HEK293 (cell line): ENCODE measurements around the gene WBP2NL.

ENCODE experiments used
- CTCF ChIA-PET: fragments of 350-600 bp; formaldehyde crosslinking; extraction: SDS; loops from one replicate; lab custom pipeline; 2021; ENCODE audit warnings: antibody characterized with exemption; lab: Yijun Ruan, JAX
- POLR2A ChIA-PET: fragments of 300-600 bp; formaldehyde crosslinking; extraction: SDS; loops from one replicate; lab custom pipeline; 2020; ENCODE audit warnings: antibody characterized with exemption, inconsistent platforms; lab: Yijun Ruan, JAX
- H3K27ac ChIP-seq: fragments of 200-500 bp; sonication (Bioruptor generic); 2 replicates; pipeline ENCODE4 v1.5.1; 2014; ENCODE audit warnings: low read depth, low read length, control low read depth, inconsistent platforms; ENCODE audit errors: extremely low read depth
- H3K36me3 ChIP-seq, 2 experiments: fragments of 200-500 bp in 1 of 2; sonication (Bioruptor generic) in 1 of 2; 1 replicate in 1 of 2; 2 replicates in 1 of 2; pipeline ENCODE4 v1.5.1; 2014 to 2017; ENCODE audit warnings: inconsistent platforms in 2 of 2, low read length in 2 of 2; ENCODE audit not compliant: control insufficient read depth in 2 of 2, insufficient read depth in 1 of 2
- H3K4me1 ChIP-seq: fragments of 200-500 bp; sonication (Bioruptor generic); 2 replicates; pipeline ENCODE4 v1.5.1; 2014; ENCODE audit warnings: mild to moderate bottlenecking, low read length, inconsistent platforms; ENCODE audit not compliant: control insufficient read depth, insufficient read depth
- H3K4me3 ChIP-seq: 2 replicates; pipeline ENCODE4 v1.5.1; 2011; ENCODE audit warnings: low read depth, mild to moderate bottlenecking, control low read depth, low read length, moderate library complexity
- H3K9me3 ChIP-seq: fragments of 200-500 bp; sonication (Bioruptor generic); 2 replicates; pipeline ENCODE4 v1.5.1; 2014; ENCODE audit warnings: low read depth, low read length, inconsistent platforms; ENCODE audit not compliant: control insufficient read depth, insufficient read depth
- INSM2 ChIP-seq: fragments of 450-650 bp; formaldehyde crosslinking; IDR thresholded peaks from 2 replicates; pipeline ENCODE4 v1.5.1; 2016; ENCODE audit warnings: missing biosample characterization, missing genetic modification characterization
- KLF7 ChIP-seq: fragments of 450-650 bp; formaldehyde crosslinking; IDR thresholded peaks from 2 replicates; pipeline ENCODE4 v1.5.1; 2016; ENCODE audit warnings: missing biosample characterization, missing genetic modification characterization, borderline replicate concordance
- SALL2 ChIP-seq: fragments of 450-650 bp; formaldehyde crosslinking; IDR thresholded peaks from 2 replicates; pipeline ENCODE4 v1.5.0; 2017; ENCODE audit warnings: missing biosample characterization, mild to moderate bottlenecking, missing genetic modification characterization, borderline replicate concordance
- TRIM28 ChIP-seq: IDR thresholded peaks from 2 replicates; pipeline ENCODE4 v1.6.1; 2011; ENCODE audit warnings: low read length, control low read depth, borderline replicate concordance
- ZFP3 ChIP-seq: fragments of 450-650 bp; formaldehyde crosslinking; IDR thresholded peaks from 2 replicates; pipeline ENCODE4 v1.5.1; 2016; ENCODE audit warnings: low read depth, missing biosample characterization, missing genetic modification characterization
- ZFP69B ChIP-seq: fragments of 450-650 bp; formaldehyde crosslinking; IDR thresholded peaks from 2 replicates; pipeline ENCODE4 v1.5.1; 2016; ENCODE audit warnings: missing biosample characterization, missing genetic modification characterization
- ZNF10 ChIP-seq: fragments of 450-650 bp; formaldehyde crosslinking; IDR thresholded peaks from 2 replicates; pipeline ENCODE4 v1.5.1; 2017; ENCODE audit warnings: missing biosample characterization, missing genetic modification characterization
- ZNF146 ChIP-seq: fragments of 450-650 bp; formaldehyde crosslinking; IDR thresholded peaks from 2 replicates; pipeline ENCODE4 v1.5.1; 2016; ENCODE audit warnings: missing biosample characterization, missing genetic modification characterization
- ZNF16 ChIP-seq: fragments of 450-650 bp; formaldehyde crosslinking; IDR thresholded peaks from 2 replicates; pipeline ENCODE4 v1.5.1; 2016; ENCODE audit warnings: low read depth, missing biosample characterization, missing genetic modification characterization
- ZNF2 ChIP-seq: fragments of 450-650 bp; formaldehyde crosslinking; IDR thresholded peaks from 2 replicates; pipeline ENCODE4 v1.5.1; 2016; ENCODE audit warnings: missing biosample characterization, missing genetic modification characterization
- ZNF23 ChIP-seq: fragments of 450-650 bp; formaldehyde crosslinking; IDR thresholded peaks from 2 replicates; pipeline ENCODE4 v1.5.1; 2016; ENCODE audit warnings: missing biosample characterization, missing genetic modification characterization, borderline replicate concordance
- ZNF239 ChIP-seq: fragments of 450-650 bp; formaldehyde crosslinking; IDR thresholded peaks from 2 replicates; pipeline ENCODE4 v1.5.1; 2016; ENCODE audit warnings: missing biosample characterization, missing genetic modification characterization
- ZNF24 ChIP-seq: fragments of 450-650 bp; formaldehyde crosslinking; IDR thresholded peaks from 2 replicates; pipeline ENCODE4 v1.5.1; 2016; ENCODE audit warnings: missing biosample characterization, missing genetic modification characterization
- ZNF311 ChIP-seq: fragments of 450-650 bp; formaldehyde crosslinking; IDR thresholded peaks from 2 replicates; pipeline ENCODE4 v1.5.1; 2017; ENCODE audit warnings: missing biosample characterization, missing genetic modification characterization, borderline replicate concordance
- ZNF394 ChIP-seq: fragments of 450-650 bp; formaldehyde crosslinking; IDR thresholded peaks from 2 replicates; pipeline ENCODE4 v1.5.1; 2016; ENCODE audit warnings: missing biosample characterization, missing genetic modification characterization, mild to moderate bottlenecking, moderate library complexity, borderline replicate concordance
- ZNF530 ChIP-seq: fragments of 450-650 bp; formaldehyde crosslinking; IDR thresholded peaks from 2 replicates; pipeline ENCODE4 v1.5.1; 2016; ENCODE audit warnings: low read depth, missing biosample characterization, missing genetic modification characterization
- ZNF560 ChIP-seq: fragments of 450-650 bp; formaldehyde crosslinking; IDR thresholded peaks from 2 replicates; pipeline ENCODE4 v1.5.1; 2017; ENCODE audit warnings: missing biosample characterization, missing genetic modification characterization, borderline replicate concordance
- ZNF585B ChIP-seq: fragments of 450-650 bp; formaldehyde crosslinking; IDR thresholded peaks from 2 replicates; pipeline ENCODE4 v1.5.1; 2016; ENCODE audit warnings: missing biosample characterization, missing genetic modification characterization
- ZNF626 ChIP-seq: fragments of 450-650 bp; sonication (Bioruptor Pico); formaldehyde crosslinking; IDR thresholded peaks from 2 replicates; pipeline ENCODE4 v1.5.1; 2018; ENCODE audit warnings: missing biosample characterization, missing genetic modification characterization, inconsistent platforms
- ZNF701 ChIP-seq: fragments of 450-650 bp; formaldehyde crosslinking; IDR thresholded peaks from 2 replicates; pipeline ENCODE4 v1.5.1; 2016; ENCODE audit warnings: missing biosample characterization, missing genetic modification characterization
- ZNF792 ChIP-seq: fragments of 450-650 bp; formaldehyde crosslinking; IDR thresholded peaks from 2 replicates; pipeline ENCODE4 v1.5.1; 2016; ENCODE audit warnings: missing biosample characterization, missing genetic modification characterization
- TF ChIP-seq, protein P1 (sequence below): fragments of 450-650 bp; formaldehyde crosslinking; IDR thresholded peaks from 2 replicates; pipeline ENCODE4 v1.5.1; 2016; ENCODE audit warnings: missing biosample characterization, missing genetic modification characterization
- TF ChIP-seq, protein P2 (sequence below): fragments of 450-650 bp; formaldehyde crosslinking; IDR thresholded peaks from 2 replicates; pipeline ENCODE4 v1.5.1; 2016; ENCODE audit warnings: missing biosample characterization, missing genetic modification characterization
- TF ChIP-seq, protein P3 (sequence below): fragments of 450-650 bp; formaldehyde crosslinking; IDR thresholded peaks from 2 replicates; pipeline ENCODE4 v1.5.1; 2017; ENCODE audit warnings: missing biosample characterization, missing genetic modification characterization

Gene WBP2NL

GRCh38 chr22:42066126-42066761 lies 67.7 kb downstream of the WBP2NL start:
- TF ChIP-seq ZNF626 (no peak), ZNF24 (tag by site-specific recombination) (no peak)
- ChIA-PET CTCF (interaction anchor here (0.7 kb wide), 1 partner anchor 140 kb away, joined by 3 read pairs; no protein-coding TSS in a partner anchor), POLR2A (interaction anchor here (0.8 kb wide), 1 partner anchor 28 kb away, joined by 3 read pairs; no protein-coding TSS in a partner anchor)
- H3K4me3 ChIP-seq = no peak overlapping the region
- H3K36me3 ChIP-seq = peaks cover 4 to 72% of the 10 kb centered on the region in 2 experiments; a peak in 2 of 3 replicates
- no peak overlapping the region for H3K27ac ChIP-seq
- peaks cover 1% of the 10 kb centered on the region; the same call in 1 of the 2 replicates for H3K4me1 ChIP-seq
- H3K9me3 ChIP-seq = no peaks in the 10 kb centered on the region

DNA sequence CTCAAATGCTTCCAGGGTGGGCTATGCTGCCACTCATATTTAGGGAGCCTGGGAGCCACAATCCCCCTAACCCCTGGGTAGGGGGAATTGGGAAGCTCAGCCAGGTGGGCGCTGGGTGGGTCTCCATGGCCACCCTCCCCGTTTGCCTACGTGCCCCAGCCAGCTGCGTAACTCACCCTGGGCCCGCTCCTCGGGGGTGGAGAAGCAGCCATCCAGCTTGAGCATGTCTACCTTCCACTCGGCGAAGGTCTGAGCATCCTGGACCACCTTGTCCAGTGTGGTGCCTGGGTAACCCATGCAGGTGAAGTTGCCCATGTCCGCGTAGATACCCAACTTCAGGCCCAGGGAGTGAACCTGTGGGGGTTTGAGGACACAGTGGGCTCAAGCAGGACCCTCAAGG lies 68.3 kb downstream of the WBP2NL start:
- peaks cover 2% of the 10 kb centered on the region; the same call in 1 of the 2 replicates for H3K4me1 ChIP-seq
- no peak overlapping the region for H3K27ac ChIP-seq
- TF ChIP-seq ZNF16 (no peak), ZNF394 (tag by site-specific recombination) (no peak), ZNF2 (tag by site-specific recombination) (no peak)
- TF ChIP-seq, protein P1, sequence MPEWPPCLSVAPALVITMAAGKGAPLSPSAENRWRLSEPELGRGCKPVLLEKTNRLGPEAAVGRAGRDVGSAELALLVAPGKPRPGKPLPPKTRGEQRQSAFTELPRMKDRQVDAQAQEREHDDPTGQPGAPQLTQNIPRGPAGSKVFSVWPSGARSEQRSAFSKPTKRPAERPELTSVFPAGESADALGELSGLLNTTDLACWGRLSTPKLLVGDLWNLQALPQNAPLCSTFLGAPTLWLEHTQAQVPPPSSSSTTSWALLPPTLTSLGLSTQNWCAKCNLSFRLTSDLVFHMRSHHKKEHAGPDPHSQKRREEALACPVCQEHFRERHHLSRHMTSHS (tag by site-specific recombination) = no peak
- ChIA-PET POLR2A (interaction anchor here (0.8 kb wide), 1 partner anchor 29 kb away, joined by 3 read pairs; no protein-coding TSS in a partner anchor), CTCF (interaction anchor here (0.7 kb wide), 1 partner anchor 141 kb away, joined by 3 read pairs; no protein-coding TSS in a partner anchor)
- peaks cover 4 to 65% of the 10 kb centered on the region in 2 experiments; a peak in 2 of 3 replicates for H3K36me3 ChIP-seq
- no peaks in the 10 kb centered on the region for H3K9me3 ChIP-seq
- H3K4me3 ChIP-seq = no peak overlapping the region

DNA sequence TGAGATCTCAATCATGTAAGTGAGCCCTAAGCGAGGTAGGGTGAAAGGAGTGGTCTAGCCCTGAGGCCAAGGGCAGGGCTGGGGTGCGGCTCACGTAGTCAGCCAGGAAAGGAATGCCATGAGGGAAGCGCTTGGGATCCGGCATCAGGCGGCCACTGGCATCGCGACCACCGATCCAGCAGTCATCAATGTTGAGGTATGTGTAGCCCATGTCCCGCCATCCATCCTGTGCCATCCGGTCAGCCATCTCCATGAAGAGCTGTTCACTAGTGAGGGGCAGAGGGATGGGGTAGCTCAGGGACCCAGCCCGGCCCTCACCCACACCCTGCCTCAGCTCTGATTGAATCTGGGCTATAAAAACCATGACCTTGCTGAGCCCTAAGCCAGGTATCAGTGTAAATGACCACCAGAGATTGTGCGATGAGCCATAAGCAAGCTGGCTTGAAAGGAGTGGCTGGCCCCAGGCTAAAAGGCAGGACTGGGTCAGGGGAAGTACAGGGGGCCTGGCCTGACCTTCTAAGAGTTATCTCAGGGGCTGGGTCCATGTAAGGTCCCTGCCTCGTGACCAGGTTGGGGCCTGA lies 69.2 kb downstream of the WBP2NL start:
- H3K4me3 ChIP-seq = no peak overlapping the region
- H3K36me3 ChIP-seq = peaks cover 4 to 57% of the 10 kb centered on the region in 2 experiments; a peak in 2 of 3 replicates
- no peak overlapping the region for H3K27ac ChIP-seq
- POLR2A ChIA-PET = no interaction called here
- no peaks in the 10 kb centered on the region for H3K9me3 ChIP-seq
- CTCF ChIA-PET = interaction anchor here (1.3 kb wide), 1 partner anchor 43 kb away, joined by 3 read pairs; no protein-coding TSS in a partner anchor
- TF ChIP-seq ZNF792 (no peak), ZNF23 (tag by site-specific recombination) (no peak), TRIM28 (no peak), ZNF530 (no peak), KLF7 (no peak), SALL2 (no peak), ZNF146 (tag by site-specific recombination) (no peak), INSM2 (no peak), ZNF311 (no peak), ZNF585B (tag by site-specific recombination) (no peak), ZNF560 (no peak), ZNF239 (tag by site-specific recombination) (no peak), ZNF701 (tag by site-specific recombination) (no peak), ZFP69B (tag by site-specific recombination) (no peak), ZNF10 (no peak), ZFP3 (no peak)
- TF ChIP-seq, protein P2, sequence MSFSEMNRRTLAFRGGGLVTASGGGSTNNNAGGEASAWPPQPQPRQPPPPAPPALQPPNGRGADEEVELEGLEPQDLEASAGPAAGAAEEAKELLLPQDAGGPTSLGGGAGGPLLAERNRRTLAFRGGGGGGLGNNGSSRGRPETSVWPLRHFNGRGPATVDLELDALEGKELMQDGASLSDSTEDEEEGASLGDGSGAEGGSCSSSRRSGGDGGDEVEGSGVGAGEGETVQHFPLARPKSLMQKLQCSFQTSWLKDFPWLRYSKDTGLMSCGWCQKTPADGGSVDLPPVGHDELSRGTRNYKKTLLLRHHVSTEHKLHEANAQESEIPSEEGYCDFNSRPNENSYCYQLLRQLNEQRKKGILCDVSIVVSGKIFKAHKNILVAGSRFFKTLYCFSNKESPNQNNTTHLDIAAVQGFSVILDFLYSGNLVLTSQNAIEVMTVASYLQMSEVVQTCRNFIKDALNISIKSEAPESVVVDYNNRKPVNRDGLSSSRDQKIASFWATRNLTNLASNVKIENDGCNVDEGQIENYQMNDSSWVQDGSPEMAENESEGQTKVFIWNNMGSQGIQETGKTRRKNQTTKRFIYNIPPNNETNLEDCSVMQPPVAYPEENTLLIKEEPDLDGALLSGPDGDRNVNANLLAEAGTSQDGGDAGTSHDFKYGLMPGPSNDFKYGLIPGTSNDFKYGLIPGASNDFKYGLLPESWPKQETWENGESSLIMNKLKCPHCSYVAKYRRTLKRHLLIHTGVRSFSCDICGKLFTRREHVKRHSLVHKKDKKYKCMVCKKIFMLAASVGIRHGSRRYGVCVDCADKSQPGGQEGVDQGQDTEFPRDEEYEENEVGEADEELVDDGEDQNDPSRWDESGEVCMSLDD (tag by site-specific recombination) = no peak
- TF ChIP-seq, protein P3, sequence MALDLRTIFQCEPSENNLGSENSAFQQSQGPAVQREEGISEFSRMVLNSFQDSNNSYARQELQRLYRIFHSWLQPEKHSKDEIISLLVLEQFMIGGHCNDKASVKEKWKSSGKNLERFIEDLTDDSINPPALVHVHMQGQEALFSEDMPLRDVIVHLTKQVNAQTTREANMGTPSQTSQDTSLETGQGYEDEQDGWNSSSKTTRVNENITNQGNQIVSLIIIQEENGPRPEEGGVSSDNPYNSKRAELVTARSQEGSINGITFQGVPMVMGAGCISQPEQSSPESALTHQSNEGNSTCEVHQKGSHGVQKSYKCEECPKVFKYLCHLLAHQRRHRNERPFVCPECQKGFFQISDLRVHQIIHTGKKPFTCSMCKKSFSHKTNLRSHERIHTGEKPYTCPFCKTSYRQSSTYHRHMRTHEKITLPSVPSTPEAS (tag by site-specific recombination) = no peak
- peaks cover 2% of the 10 kb centered on the region; the same call in 1 of the 2 replicates for H3K4me1 ChIP-seq
